HG03139 (cell line): ENCODE data around the gene LRRC52.
"Not testable (repeated sequence)": the region's sequence is repeated elsewhere in the genome, so short reads cannot be mapped to it uniquely, and the experiment has no call there.

ENCODE experiments used
- ATAC-seq: cut with Tn5 transposase; IDR thresholded peaks from one replicate; pipeline ENCODE4 v1.9.1; 2021; ENCODE audit not compliant: unreplicated experiment

Gene LRRC52

DNA sequence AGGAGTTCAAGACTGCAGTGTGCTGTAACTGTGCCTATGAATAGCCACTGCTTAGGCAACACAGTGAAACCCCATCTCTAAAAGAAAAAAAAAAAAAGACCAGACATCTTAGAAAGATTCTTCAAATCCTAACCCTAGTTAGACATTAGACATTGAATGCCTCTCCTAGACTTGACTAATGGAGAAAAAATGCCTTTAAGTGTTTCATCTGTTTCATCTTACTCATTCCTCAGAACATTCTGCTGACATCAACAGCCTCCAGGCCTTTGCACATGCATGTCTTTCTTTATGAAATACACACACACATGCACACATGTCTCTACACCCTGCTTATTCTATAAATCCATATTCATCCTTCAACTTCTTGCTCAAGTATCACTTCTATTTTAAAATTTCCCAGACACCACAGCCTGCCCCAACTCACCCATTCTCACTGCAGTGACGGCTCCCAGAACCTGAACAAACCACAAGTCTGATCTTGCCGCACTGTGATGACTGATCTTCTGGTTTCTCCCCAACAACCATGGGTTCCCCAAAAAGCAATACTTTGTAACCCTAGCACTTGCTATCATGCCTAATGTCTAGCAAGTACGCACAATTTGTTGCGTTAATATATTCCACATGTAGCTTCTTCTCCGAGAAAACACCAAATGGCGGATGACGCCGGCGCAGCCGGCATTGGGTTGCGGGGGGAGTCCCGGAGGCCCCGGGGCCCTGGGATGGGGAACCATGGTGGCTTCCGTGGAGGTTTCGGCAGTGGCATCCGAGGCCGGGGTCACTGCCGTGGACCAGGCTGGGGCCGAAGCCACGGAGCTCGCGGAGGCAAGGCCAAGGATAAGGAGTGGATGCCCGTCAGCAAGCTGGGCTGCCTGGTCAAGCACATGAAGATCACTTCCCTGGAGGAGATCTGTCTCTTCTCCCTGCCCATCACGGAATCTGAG lies 37.4 kb downstream of the LRRC52 start:
- ATAC-seq = no peak

DNA sequence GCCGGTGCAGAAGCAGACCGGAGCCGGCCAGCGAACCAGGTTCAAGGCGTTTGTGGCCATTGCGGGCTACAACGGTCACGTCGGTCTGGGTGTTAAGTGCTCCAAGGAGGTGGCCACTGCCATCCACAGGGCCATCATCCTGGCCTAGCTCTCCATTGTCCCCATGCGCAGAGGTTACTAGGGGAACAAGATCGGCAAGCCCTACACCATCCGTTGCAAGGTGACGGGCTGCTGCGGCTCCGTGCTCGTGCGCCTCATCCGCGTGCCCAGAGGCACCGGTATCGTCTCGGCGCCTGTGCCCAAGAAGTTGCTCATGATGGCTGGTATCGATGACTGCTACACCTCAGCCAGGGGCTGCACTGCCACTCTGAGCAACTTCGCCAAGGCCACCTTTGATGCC lies 38.1 kb downstream of the LRRC52 start:
- no peak for ATAC-seq

DNA sequence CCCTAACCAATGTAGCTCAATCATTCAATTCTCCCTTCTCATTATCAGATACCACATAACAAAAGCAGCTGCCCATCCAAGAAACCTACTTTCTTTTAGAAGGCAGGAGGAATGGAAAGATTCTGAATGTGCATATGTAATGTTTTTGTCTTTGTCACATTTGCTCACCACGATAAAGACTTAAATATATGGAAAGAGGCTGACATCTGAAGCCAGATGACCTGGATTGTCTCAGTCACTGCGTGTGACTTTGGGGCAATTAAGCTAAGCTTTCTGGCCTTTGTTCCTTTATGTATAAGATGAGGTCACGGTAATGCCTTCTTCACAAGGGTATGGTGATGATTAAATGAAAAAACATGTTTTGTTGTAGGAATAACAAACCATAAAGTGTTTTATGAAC lies 42.6 kb downstream of the LRRC52 start:
- no peak for ATAC-seq

DNA sequence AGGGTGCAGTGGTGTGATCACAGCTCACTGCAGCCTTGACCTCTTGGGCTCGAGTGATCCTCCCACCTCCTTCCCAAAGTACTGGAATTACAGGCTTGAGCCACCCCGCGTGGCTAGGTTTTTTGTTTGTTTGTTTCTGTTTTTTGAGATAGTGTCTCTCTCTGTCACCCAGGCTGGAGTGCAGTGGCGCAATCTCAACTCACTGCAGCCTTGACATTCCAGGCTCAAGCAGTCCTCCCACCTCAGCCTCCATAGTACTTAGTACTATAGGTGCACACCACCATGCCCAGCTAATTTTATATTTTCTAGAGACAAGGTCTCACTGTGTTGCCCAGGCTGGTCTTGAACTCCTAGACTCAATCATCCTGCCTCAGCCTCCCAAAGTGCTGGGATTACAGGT lies 47.6 kb downstream of the LRRC52 start:
- ATAC-seq = not testable (repeated sequence)

DNA sequence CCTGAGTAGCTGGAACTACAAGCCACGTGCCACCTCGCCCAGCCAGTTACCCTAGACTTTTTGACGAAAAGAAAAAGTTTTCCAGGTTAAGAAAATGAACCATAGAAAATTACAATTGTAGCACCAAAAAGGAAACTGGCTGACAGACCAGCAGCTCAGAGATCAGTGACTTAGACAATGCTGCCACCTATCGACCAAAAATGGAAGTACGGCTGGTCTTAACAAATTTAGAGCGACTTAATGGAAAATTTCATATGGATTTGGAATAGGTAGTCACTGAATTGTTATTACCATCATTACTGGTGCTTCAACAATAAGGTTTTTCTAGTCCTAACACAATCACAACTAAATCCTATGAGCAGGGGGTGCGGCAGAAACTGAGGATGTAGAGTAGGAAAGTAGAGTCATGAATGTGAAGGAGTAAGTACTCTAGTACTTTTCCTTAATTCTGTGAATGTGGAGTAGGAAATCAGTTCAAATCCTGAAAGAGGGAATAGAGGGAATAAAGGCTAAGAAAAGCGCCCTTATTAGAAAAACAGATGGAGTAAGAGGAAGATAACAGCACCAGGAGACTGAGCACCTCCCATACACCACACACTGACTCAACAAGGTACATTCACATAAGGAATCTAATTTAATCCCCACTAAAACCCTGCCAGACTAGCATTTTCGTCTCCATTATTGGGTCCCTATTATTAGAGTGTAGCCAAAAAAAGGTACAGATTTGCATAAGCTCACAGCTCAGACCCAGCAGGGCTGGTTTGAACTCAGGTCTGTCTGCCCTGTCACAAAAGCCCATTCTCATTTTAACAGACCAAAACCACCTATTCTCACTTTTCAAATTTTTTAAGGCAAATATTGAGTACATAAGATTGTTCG lies 49.4 kb downstream of the LRRC52 start:
- no peak for ATAC-seq

DNA sequence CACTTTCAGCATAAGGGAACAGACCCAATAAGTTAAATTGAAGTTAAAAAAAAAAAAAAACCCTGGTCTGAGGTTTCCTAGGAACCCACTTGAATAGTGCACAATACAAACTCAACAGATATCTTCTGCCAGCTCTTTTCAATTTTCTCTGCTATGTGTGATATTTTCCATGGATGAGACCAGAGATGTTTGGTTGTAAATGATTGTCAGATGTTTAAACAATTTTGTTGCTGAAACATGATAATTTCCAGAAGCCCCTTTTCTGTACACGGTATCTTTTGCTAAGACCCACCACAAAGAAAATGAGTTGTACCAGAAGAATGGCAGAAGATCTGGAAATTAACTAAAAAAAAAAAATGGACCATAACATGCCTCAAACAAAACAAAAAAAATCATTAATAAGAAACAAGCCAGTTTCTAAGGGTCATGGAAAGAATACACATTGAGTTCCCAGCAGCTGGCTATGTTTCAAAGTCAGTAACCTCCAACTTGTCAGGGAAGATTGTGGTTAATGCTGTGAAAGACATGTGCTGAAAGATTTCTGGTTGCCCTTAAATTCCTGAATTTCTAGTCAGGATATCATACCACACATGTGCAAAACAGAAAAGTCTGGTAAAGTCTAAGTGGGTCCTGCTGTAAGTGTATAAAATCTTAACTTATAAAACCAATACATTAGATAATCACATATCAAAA lies 51.6 kb downstream of the LRRC52 start:
- ATAC-seq = no peak

DNA sequence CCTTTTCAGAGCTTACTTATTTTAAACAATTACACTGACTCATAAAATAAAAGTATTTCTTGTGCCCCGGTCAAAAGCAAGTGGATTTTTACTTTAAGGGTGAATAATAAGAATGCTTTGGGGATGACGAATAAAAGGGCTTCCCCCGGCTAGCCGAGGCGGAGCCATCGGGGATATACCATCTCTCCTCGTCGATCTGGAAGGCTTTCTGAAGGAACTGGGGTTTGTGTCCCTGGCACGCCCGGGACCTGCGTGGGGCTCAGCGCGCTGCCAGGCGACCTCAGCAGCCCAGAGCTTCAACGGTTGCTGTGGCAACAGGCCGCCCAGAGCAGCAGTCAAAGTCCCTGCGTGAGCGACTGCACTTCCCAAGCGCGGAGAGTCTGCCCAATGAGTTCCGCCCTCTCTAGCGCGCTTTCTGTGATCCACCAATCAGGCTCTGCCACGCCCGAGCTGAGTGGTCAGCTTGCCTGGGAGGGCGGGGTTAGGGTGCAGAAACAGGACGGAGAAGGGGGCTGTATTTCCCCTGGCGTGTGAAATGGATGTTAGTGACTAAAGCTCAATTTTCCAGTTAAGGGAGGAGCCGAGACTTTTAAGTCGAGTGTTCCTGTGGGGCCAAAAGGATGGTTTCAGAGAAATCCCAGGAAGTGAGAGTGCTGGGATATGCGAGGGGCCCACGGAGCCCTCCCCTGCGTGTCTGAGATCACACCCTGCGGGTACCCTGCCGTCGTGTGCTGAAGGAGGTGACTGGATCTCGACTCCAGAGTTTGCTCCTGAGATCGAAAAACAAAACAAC lies 54.3 kb downstream of the LRRC52 start:
- peak; percentile 98 for ATAC-seq

DNA sequence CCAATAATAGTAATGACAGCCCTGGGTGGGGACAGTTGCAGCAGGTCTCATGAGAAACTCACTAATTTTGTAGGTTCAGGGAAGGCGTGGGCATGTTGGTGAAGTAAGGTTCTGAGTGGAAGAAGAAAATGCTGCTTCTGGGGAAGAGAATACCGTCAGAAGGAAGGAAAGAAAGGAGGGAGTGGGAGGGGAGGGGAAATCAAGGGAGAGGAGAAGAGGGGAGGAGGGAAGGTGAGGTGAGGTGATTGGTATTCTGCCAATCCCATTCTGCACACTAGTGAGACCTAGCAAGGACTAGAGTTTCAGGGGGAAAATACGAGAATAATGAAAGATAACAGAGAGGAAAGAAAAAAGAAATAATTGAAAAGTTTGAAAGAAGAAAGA lies 54.9 kb downstream of the LRRC52 start:
- ATAC-seq = no peak

DNA sequence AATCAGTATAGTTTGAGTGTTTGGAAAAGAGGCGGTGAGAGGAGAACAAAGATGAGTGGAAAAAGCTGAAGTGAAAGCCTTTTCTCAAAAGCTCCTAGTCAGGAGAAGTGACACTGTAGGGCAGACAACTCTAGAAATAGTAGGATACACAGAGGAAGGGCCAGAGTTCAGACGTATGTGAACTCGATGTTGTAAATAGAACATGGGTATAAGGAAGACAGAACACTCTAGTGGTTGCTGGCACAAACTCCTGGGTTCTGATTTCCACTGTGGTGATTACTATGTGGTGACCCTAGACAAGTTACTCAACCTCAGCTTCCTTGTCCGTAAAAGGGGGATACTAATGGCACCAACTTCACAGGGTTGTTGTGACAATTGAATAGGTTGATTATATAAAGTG lies 57.0 kb downstream of the LRRC52 start:
- ATAC-seq = no peak

DNA sequence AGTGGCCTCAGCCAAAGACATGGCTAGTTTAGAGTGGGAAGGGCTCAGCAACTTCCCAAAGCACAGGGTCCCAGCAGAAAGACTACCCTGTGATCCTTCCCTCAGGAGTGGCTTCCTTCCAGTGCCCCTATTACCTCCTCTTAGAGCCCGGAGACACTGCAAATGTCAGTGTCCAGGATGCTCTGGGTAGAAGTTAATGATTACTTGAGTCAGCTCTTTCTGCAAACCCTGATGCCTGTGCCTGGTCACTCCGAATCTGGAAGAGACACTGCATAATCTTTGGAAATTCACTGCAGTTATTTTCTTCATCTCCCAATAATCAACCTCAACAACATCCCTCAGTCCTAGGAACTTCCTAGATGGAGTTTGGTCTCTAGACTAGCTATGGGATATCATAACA lies 60.0 kb downstream of the LRRC52 start:
- ATAC-seq = no peak

DNA sequence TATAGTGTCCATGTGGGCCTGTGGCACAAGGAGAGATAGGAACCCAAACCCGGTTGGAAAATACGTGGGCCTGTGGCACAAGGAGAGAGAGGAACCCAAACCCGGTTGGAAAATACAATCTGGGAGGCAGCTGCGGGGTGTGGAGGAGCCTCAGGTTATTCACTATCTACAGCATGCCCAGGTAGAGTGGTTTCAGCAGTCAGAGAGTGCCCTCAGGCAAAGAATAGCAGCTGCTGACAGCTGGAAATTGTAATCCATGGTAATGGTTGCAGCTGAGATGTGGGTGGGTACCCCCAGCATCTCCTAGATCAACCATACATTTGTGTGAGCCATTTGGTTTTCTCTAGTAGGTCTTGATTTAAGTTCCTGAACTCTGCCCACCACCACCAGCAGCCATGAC lies 61.4 kb downstream of the LRRC52 start:
- no peak for ATAC-seq

DNA sequence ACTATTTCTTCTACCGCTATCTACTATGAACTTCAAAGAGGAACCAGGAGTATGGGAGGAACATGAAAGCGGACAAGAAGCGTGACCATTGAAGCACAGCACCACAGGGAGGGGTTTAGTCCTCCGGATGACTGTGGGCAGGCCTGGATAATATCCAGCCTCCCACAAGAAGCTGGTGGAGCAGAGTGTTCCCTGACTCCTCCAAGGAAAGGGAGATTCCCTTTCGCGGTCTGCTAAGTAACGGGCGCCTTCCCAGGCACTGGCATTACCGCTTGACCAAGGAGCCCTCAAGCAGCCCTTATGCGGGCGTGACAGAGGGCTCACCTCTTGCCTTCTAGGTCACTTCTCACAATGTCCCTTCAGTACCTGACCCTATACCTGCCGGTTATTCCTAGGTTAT lies 62.9 kb downstream of the LRRC52 start:
- ATAC-seq = not testable (repeated sequence)

DNA sequence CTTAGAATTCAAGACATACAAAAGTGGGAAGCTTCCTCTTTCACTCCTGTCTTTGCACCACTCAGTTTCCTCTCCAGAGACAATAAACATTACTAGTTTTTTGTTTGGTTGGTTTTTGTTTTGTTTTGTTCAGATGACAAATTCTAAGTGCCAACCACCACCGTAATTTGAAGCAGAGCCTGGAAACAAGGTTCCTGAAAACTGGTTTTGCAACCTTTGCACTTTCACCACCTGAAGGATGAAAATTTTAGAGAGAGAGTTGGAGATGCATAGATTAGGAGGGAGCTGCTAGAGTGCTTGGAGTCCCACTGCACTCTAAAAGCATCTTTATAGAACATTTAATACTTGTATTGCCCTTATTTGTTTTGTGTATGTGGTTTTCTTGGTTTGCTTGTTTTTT lies 67.1 kb downstream of the LRRC52 start:
- no peak for ATAC-seq

DNA sequence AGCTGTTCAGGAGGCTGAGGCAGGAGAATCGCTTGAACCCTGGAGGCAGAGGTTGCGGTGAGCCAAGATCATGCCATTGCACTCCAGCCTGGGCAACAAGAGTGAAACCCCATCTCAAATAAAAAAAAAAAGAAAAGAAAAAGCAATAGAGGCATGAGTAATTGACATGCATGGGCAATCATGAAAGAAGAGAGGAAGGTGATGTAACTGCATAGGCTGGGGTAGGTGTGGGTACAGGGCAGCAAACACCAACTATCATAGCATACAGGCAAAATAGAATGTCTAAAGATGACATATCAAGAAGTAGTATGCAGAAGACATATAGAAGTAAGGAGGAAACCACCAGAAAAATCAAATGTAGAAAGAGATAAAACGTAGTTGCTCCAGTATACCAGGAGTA lies 68.3 kb downstream of the LRRC52 start:
- ATAC-seq = no peak
